ENCODE measurements around the gene THAP10.
A peak's percentile ranks its signal among the peaks of the same experiment; 100 is the strongest.
"Not testable (repeated sequence)": the region's sequence is repeated elsewhere in the genome, so short reads cannot be mapped to it uniquely, and the experiment has no call there.

The THAP10 gene

GRCh38 chr15:70892002-70892911 lies at the start of gene THAP10, which contains the start of gene LRRC49:
TSS of gene THAP10 (minus strand) at chr15:70892433. CDS start at chr15:70892272, 161 bp downstream.
TSS of gene LRRC49 (plus strand) at chr15:70892826. CDS start at chr15:70892895, 69 bp downstream.
- peak; percentile 67 for DNase-seq

- peak; percentile 1 for DNase-seq
Measured at GRCh38 chr15:70936326-70936725, 44.1 kb upstream of the THAP10 start.

- DNase-seq = no peak
Measured at GRCh38 chr15:70935631-70936030, 43.4 kb upstream of the THAP10 start.

- no peak for DNase-seq
Measured at GRCh38 chr15:70933411-70933810, 41.2 kb upstream of the THAP10 start.

- DNase-seq = no peak
Measured at GRCh38 chr15:70932397-70932796, 40.2 kb upstream of the THAP10 start.

- no peak for DNase-seq
Measured at GRCh38 chr15:70931821-70932220, 39.6 kb upstream of the THAP10 start.

- not testable (repeated sequence) for DNase-seq
Measured at GRCh38 chr15:70926914-70927313, 34.7 kb upstream of the THAP10 start.

- no peak for DNase-seq
Measured at GRCh38 chr15:70923311-70924080, 31.3 kb upstream of the THAP10 start.

GRCh38 chr15:70922119-70922518 lies 29.9 kb upstream of the THAP10 start:
- no peak for DNase-seq

GRCh38 chr15:70920981-70921696 lies 28.9 kb upstream of the THAP10 start:
- DNase-seq = no peak

GRCh38 chr15:70917955-70918354 lies 25.7 kb upstream of the THAP10 start:
- no peak for DNase-seq

- DNase-seq = no peak
Measured at GRCh38 chr15:70916531-70916930, 24.3 kb upstream of the THAP10 start.

GRCh38 chr15:70912187-70912586 lies 20.0 kb upstream of the THAP10 start:
- no peak for DNase-seq

GRCh38 chr15:70910958-70911357 lies 18.7 kb upstream of the THAP10 start:
- DNase-seq = no peak

GRCh38 chr15:70907784-70908471 lies 15.7 kb upstream of the THAP10 start:
- no peak for DNase-seq

GRCh38 chr15:70906842-70907241 lies 14.6 kb upstream of the THAP10 start:
- DNase-seq = no peak

GRCh38 chr15:70902107-70902506 lies 9.9 kb upstream of the THAP10 start:
- DNase-seq = no peak

- DNase-seq = peak; percentile 24
Measured at GRCh38 chr15:70892912-70893560, 803 bp upstream of the THAP10 start.

GRCh38 chr15:70882361-70882760 lies 9.9 kb downstream of the THAP10 start:
- DNase-seq = no peak

GRCh38 chr15:70880781-70881180 lies 11.5 kb downstream of the THAP10 start:
- DNase-seq = no peak

- no peak for DNase-seq
Measured at GRCh38 chr15:70879401-70879800, 12.8 kb downstream of the THAP10 start.

- no peak for DNase-seq
Measured at GRCh38 chr15:70876683-70877082, 15.6 kb downstream of the THAP10 start.

Measured in DMS153 (cell line).